K562 (cell line): ENCODE results near the gene GPRIN2. TPM values are rescaled to one million over a fixed set of nuclear protein-coding genes. Genes with fewer than 3 reads are reported as not detected.

Experiments
- CREB3 ChIP-seq: fragments of 450-650 bp; conservative IDR thresholded peaks from 2 replicates; pipeline ENCODE4 v1.6.1; 2016; ENCODE audit warnings: missing genetic modification characterization, low read depth, mild to moderate bottlenecking, missing compliant biosample characterization, moderate library complexity
- E2F8 ChIP-seq: fragments of 450-650 bp; IDR thresholded peaks from 2 replicates; pipeline ENCODE4 v1.7.1; 2018; ENCODE audit warnings: mild to moderate bottlenecking, low read depth; ENCODE audit not compliant: partially characterized antibody
- ELK3 ChIP-seq: fragments of 450-650 bp; formaldehyde crosslinking; IDR thresholded peaks from 2 replicates; pipeline ENCODE4 v1.4.0; 2020; ENCODE audit warnings: mild to moderate bottlenecking
- HDAC8 ChIP-seq: fragments of 450-650 bp; IDR thresholded peaks from 2 replicates; pipeline ENCODE4 v1.6.1; 2016; ENCODE audit warnings: mild to moderate bottlenecking, missing genetic modification characterization, moderate library complexity, missing compliant biosample characterization
- HMG20B ChIP-seq: fragments of 250-450 bp; sonication (Bioruptor Pico); IDR thresholded peaks from 2 replicates; pipeline ENCODE4 v1.5.0; 2021; ENCODE audit warnings: mild to moderate bottlenecking
- HMGN3 ChIP-seq: IDR thresholded peaks from 2 replicates; pipeline ENCODE4 v1.6.1; 2011; ENCODE audit warnings: borderline replicate concordance, low read depth, mild to moderate bottlenecking, mixed read lengths, low read length; ENCODE audit not compliant: insufficient read length; ENCODE audit errors: extremely low read depth
- JUNB ChIP-seq: fragments of 450-650 bp; formaldehyde crosslinking; conservative IDR thresholded peaks from 2 replicates; pipeline ENCODE4 v1.4.0; 2020; ENCODE audit warnings: mild to moderate bottlenecking
- MTA2 ChIP-seq: fragments of 450-650 bp; IDR thresholded peaks from 2 replicates; pipeline ENCODE4 v1.6.1; 2016; ENCODE audit warnings: low read depth
- NCOA4 ChIP-seq: fragments of 450-650 bp; IDR thresholded peaks from 2 replicates; pipeline ENCODE4 v1.6.1; 2018; ENCODE audit warnings: mild to moderate bottlenecking; ENCODE audit not compliant: partially characterized antibody
- PBX2 ChIP-seq, 2 experiments: IDR thresholded peaks in 1 of 2; conservative IDR thresholded peaks in 1 of 2; 2 replicates each; pipeline ENCODE4 v1.6.1; 2016; ENCODE audit warnings: low read depth in 2 of 2, mild to moderate bottlenecking in 1 of 2, missing compliant biosample characterization in 1 of 2, missing genetic modification characterization in 1 of 2, moderate library complexity in 1 of 2
- PHB2 ChIP-seq: fragments of 450-650 bp; IDR thresholded peaks from 2 replicates; pipeline ENCODE4 v1.6.1; 2017; ENCODE audit warnings: low read depth
- PYGO2 ChIP-seq: fragments of 450-650 bp; IDR thresholded peaks from 2 replicates; pipeline ENCODE4 v1.6.1; 2016; ENCODE audit warnings: mild to moderate bottlenecking, missing genetic modification characterization, moderate library complexity, missing compliant biosample characterization
- SMARCA4 ChIP-seq: fragments of 450-650 bp; IDR thresholded peaks from 2 replicates; pipeline ENCODE4 v1.6.1; 2016
- SMARCB1 ChIP-seq: IDR thresholded peaks from 2 replicates; pipeline ENCODE4 v1.6.1; 2011; ENCODE audit warnings: improper control_type of control experiment, low read depth; ENCODE audit not compliant: insufficient read length
- SPI1 ChIP-seq: IDR thresholded peaks from 2 replicates; pipeline ENCODE4 v1.6.1; 2011; ENCODE audit warnings: low read depth, low read length, control low read depth, borderline replicate concordance
- THRB ChIP-seq: fragments of 450-650 bp; formaldehyde crosslinking; conservative IDR thresholded peaks from 2 replicates; pipeline ENCODE4 v1.4.0; 2022; ENCODE audit warnings: mild to moderate bottlenecking, missing genetic modification characterization
- ZBED1 ChIP-seq: IDR thresholded peaks from 2 replicates; pipeline ENCODE4 v1.6.1; 2014
- polyA plus RNA-seq, 8 experiments: library from polyadenylated mRNA; depleted of rRNA in 4 of 8; stranded (reverse) in 5 of 8; unstranded in 3 of 8; fragments of >200 nt; fragmentation: Nextera tagmentation in 2 of 8; fragmentation: Illumina TruSeq in 1 of 8; extraction: Ambion mirVana in 2 of 8; extraction: Trizol in 1 of 8; gene quantifications; 2 replicates each; pipeline versions ENCODE4 v1.2.1 to v1.2.3, GENCODE V29; 2011 to 2014; ENCODE audit warnings: inconsistent platforms in 1 of 8, missing spikeins in 1 of 8
- total RNA-seq, 7 experiments: library from RNA; depleted of rRNA in 6 of 7; stranded (reverse); fragments of >200 nt in 6 of 7; fragmentation: Illumina TruSeq in 2 of 7; extraction: Trizol in 2 of 7; gene quantifications; 2 replicates each; pipeline versions ENCODE4 v1.2.1 to v1.2.3, GENCODE V29; 2011 to 2021; ENCODE audit warnings: low replicate concordance in 1 of 7

GPRIN2 gene
- total and polyA plus RNA-seq, 9 of the 15 experiments (the other 6 are each of a cell fraction or from before 2014, with no cell fraction given): not detected

- no peak for TF ChIP-seq MTA2
- TF ChIP-seq PYGO2: no peak
- TF ChIP-seq HMGN3: no peak
- TF ChIP-seq ELK3 (CRISPR knock-in tag): no peak
- no peak for TF ChIP-seq JUNB
- no peak for TF ChIP-seq SMARCB1
- no peak for TF ChIP-seq SPI1
- no peak for TF ChIP-seq PHB2
- TF ChIP-seq THRB (CRISPR knock-in tag): no peak
- TF ChIP-seq ZBED1: no peak
- TF ChIP-seq HDAC8 (tag): no peak
- TF ChIP-seq HMG20B (CRISPR knock-in tag): no peak
- no peak for TF ChIP-seq E2F8
- no peak for TF ChIP-seq NCOA4
- no peak for TF ChIP-seq PBX2 (CRISPR knock-in tag; IDR thresholded peaks at IDR 0.05; ENCODE audit: low read depth)
- TF ChIP-seq PBX2 (tag; conservative IDR thresholded peaks at IDR 0.05; ENCODE audit: low read depth): peak; percentile 81
- no peak for TF ChIP-seq SMARCA4
- no peak for TF ChIP-seq CREB3 (tag)
These were observed 5.4 kb downstream of the GPRIN2 start (continued) for GRCh38 chr10:46550795-46551700.
